RPMI8226 (cell line): ENCODE results near the gene KHSRP.

Experiments
- DNase-seq: peaks from one replicate; pipeline ENCODE4 v3.0.0-alpha.2; 2015

Gene KHSRP, protein sequence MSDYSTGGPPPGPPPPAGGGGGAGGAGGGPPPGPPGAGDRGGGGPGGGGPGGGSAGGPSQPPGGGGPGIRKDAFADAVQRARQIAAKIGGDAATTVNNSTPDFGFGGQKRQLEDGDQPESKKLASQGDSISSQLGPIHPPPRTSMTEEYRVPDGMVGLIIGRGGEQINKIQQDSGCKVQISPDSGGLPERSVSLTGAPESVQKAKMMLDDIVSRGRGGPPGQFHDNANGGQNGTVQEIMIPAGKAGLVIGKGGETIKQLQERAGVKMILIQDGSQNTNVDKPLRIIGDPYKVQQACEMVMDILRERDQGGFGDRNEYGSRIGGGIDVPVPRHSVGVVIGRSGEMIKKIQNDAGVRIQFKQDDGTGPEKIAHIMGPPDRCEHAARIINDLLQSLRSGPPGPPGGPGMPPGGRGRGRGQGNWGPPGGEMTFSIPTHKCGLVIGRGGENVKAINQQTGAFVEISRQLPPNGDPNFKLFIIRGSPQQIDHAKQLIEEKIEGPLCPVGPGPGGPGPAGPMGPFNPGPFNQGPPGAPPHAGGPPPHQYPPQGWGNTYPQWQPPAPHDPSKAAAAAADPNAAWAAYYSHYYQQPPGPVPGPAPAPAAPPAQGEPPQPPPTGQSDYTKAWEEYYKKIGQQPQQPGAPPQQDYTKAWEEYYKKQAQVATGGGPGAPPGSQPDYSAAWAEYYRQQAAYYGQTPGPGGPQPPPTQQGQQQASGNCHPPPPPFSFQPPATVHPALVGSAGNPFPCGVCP

GRCh38 chr19:6424195-6424938, at the start of gene KHSRP:
Gene KHSRP, minus strand, starts transcription at chr19:6424811. Its CDS starts 110 bp downstream, at chr19:6424701.
- peak; percentile 38 for DNase-seq

DNA sequence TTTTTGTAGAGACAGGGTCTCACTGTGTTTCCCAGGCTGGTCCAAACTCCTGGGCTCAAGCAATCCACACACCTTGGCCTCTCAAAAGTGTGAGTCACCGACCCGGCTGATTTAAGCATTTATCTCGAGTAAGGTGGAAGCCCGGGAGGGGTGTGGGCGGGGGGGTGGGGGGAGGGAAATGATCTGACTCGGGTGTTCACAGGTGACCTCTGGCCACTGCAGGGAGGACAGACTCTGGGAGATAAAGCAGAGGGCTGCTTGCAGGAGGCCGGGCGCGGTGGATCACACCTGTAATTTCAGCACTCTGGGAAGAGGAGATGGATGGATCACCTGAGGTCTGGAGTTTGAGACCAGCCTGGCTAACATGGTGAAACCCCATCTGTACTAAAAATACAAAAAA, 49.0 kb upstream of the KHSRP start:
- no peak for DNase-seq

DNA sequence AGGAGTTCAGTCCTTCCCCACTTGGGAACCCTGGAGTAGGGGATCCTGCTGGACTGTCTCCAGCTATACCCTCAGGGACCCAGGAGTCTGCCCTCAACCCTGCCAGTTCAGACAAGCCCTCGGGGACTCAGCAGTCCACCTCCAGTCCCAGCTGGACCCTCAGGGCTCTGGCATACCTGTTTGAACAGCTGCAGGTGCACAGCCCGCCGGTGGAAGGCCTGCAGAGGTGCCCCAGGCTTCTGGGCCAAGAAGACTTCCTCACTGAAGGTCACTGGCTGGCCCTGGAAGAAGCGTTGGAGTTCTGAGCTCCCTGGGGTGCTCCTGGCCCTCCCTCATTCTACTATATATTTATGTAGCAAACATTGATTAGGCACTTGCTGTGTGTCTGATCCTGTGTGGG, 48.1 kb upstream of the KHSRP start:
- DNase-seq: no peak

DNA sequence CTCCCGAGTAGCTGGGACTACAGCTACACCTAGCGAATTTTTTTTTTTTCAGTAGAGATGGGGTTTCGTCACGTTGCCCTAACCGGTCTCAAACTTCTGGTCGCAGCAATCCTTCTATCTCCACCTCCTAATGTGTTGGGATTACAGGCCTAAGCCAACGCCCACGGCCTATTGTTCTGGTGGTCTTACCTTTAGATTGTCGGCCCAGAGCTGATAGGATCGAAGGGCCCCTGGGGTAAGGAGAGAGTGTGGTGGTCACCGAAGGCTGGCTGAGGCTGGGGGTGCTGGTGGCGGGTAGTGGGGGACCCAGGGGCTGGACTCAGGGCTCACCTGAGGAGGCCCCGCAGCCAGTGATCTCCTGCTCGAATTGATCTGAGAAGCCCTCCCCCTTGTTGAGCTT, 46.5 kb upstream of the KHSRP start:
- DNase-seq: no peak

DNA sequence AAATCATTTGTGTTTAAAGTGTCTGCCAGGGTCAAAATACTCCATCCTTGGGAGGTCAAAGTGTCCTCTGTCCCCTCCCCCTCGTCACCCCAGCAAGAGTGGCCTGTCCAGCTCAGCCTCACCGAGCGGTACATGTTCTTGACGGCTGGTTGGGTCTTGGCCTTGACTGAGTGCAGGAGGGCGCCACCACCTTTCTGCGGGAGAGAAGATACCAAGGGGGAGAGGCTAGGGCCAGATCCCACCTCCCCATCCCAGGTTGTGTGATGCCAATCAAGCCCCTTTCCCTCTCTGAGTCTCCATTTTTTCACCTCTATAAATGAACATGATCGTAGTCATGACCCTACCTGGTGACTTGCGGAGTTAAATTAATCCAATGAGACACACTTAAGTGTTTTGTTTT, 45.6 kb upstream of the KHSRP start:
- no peak for DNase-seq

DNA sequence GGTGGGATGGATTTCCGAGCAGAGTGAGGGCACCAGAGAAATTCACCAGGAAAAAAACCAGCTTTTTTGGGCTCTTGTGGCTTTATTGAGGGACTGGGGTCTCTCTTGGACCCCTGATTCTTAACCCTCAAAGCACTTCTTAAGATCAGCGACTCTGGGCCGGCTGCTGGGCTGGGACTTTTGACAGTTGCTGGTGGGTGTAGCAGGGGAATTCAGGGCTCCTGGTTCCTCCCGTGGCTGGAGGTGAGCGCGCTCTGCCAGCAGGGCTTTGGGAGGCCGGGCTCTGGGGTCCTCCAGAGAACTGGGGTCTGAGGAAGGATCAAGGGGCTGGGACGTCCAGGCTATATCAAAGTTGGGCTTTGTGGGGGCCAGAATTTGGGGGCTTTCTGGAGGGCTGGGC, 42.8 kb upstream of the KHSRP start:
- DNase-seq: no peak

- DNase-seq: no peak
These were observed 42.1 kb upstream of the KHSRP start for GRCh38 chr19:6466526-6467248.

GRCh38 chr19:6465663-6466062, 41.1 kb upstream of the KHSRP start:
- DNase-seq: no peak

GRCh38 chr19:6465006-6465405, 40.4 kb upstream of the KHSRP start:
- DNase-seq: no peak

GRCh38 chr19:6464070-6464873, 39.7 kb upstream of the KHSRP start, which contains the start of gene CRB3:
Gene CRB3, plus strand, starts transcription at chr19:6464271. Its CDS starts 431 bp downstream, at chr19:6464702.
- DNase-seq: no peak

- DNase-seq: peak; percentile 99
These were observed 35.7 kb upstream of the KHSRP start for GRCh38 chr19:6460099-6460884.

- DNase-seq: peak; percentile 82
These were observed 34.9 kb upstream of the KHSRP start, which contains the start of gene SLC25A23 for GRCh38 chr19:6459262-6460098. Gene SLC25A23, minus strand, starts transcription at chr19:6459792. Its CDS starts 164 bp downstream, at chr19:6459628.

- no peak for DNase-seq
These were observed 34.2 kb upstream of the KHSRP start for GRCh38 chr19:6458695-6459261.

- DNase-seq: no peak
These were observed 33.5 kb upstream of the KHSRP start for GRCh38 chr19:6457958-6458694.

DNA sequence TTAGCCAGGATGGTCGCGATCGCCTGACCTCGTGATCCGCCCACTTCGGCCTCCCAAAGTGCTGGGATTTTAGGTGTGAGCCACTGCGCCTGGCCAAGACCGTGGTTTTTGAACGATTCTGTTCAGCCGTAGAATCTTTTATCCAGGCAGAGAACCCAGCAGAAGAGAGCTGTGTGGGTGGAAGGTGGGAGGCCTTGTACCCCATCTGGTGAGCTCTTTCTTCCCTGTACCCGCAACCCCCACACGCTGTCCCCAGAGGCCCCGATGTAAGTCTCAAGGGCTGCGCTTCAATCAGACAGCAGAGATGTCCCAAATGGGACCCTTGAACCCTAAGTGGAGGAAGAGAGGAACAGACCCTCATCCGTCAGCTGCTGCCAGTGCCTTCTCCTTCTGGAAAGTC, 31.3 kb upstream of the KHSRP start:
- no peak for DNase-seq

DNA sequence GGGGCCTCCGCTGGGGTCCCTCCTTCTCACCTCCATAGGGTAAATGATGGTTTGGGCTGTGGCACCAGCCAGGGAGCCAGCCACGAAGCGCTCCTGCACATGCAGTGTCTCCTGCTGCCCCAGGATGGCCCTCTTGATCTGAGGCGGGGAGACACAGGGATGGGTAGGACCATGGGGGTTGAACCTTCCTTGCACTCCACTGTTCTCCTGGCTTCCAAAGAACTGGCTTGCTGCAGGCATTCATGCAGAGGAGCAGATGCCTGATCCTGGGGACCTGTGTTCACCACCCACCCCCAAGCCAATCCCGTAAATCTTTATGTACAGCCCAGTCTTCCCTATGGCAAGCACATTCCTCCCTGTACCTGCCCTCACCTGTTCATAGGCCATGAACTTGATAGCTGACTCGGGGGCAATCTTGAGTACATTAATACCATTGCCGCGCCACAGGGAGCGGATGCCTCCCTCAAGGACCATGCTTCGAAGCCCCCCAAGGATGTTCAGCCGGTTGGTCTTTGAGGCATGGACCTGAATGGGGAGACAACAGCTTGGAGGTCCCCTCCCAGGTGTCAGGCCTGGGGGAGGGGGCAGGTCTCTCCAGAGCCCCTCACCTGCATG, 29.4 kb upstream of the KHSRP start:
- DNase-seq: no peak

DNA sequence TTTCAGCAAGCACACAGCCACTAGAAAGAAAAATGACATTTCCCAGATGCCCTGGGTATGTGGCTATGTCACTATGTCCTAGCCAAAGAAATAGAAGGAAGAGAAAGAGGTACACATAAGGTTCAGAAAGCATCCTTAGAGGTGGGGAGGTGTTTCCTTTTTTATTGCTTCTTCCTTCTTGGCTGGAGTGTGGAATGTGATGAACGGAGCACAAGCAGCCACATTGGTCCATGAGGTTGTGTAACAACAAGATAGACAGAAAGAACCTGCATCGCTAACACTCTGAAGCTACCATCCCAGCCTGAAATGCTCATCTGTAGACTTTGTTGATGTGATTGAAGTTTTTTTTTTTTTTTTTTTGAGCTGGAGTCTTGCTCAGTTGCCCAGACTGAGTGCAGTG, 28.3 kb upstream of the KHSRP start:
- DNase-seq: no peak

DNA sequence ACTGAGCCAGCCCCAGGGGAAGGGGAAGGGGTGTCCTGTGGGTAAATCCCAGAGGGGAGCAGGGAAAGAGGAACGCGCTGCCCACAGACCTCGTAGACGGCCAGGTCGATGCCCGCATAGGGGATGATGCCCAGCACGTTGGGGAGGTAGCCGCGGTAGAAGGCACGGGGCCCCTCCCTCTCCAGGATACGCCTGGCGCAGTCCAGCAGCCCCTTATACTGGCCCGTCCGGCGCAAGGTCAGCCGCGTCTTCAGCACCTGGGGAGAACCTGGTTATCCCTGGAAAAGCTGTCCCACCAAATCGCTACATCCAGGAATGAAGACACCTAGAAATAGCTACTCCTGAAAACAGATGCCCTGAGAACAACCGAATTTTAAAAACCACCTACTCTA, 27.6 kb upstream of the KHSRP start:
- no peak for DNase-seq
